Measurements from ENCODE around the gene ARMC3. TPM values are rescaled to one million over a fixed set of nuclear protein-coding genes. Genes with fewer than 3 reads are reported as not detected.

ARMC3 gene, protein sequence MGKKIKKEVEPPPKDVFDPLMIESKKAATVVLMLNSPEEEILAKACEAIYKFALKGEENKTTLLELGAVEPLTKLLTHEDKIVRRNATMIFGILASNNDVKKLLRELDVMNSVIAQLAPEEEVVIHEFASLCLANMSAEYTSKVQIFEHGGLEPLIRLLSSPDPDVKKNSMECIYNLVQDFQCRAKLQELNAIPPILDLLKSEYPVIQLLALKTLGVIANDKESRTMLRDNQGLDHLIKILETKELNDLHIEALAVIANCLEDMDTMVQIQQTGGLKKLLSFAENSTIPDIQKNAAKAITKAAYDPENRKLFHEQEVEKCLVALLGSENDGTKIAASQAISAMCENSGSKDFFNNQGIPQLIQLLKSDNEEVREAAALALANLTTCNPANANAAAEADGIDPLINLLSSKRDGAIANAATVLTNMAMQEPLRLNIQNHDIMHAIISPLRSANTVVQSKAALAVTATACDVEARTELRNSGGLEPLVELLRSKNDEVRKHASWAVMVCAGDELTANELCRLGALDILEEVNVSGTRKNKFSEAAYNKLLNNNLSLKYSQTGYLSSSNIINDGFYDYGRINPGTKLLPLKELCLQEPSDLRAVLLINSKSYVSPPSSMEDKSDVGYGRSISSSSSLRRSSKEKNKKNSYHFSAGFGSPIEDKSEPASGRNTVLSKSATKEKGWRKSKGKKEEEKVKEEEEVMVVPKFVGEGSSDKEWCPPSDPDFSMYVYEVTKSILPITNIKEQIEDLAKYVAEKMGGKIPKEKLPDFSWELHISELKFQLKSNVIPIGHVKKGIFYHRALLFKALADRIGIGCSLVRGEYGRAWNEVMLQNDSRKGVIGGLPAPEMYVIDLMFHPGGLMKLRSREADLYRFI
- not detected for total RNA-seq
- not detected for polyA plus RNA-seq

DNA sequence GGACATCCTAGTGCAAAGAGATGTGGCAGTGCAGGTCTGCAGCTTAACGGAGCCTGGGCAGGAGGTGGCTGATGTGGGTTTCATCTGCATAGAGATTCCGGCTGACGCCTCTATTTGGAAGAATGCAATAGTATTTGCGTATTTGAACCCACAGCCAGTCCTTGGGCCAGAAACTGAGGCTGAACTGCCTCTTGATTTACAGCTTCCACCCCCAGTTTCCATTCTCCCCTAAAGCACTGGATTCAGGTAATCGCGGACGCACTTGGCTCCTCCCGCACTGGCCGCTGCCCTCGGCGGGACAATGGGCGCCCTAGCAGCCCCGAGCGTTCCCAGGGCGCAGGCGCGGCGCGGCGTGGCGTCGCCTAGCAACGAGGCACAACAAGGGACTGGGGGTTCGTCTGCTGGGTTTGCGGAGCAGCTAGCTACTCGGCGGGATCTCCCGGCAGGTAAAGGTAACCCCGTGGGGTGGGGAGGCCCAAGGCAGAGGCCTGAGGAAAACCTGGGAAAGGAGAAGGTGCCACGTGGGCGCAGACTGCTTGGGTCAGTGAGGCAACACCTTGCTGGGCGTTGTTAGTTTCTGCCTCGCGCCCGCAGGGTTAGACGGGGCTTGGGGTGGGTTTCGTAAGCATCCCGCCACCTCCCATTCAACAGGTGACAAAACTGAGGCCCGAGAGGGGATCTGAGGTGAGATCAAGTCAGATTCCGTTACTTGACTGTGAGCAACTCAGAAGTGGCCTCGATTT lies at the start of gene ARMC3:
TSS of gene ARMC3 (plus strand) at position 393 of the 743 bp plus-strand sequence. CDS start 3,944 bp downstream, outside the sequence.
- TF ChIP-seq POLR2AphosphoS5 (IDR thresholded peaks at IDR 0.05): no peak
- TF ChIP-seq, protein P1, sequence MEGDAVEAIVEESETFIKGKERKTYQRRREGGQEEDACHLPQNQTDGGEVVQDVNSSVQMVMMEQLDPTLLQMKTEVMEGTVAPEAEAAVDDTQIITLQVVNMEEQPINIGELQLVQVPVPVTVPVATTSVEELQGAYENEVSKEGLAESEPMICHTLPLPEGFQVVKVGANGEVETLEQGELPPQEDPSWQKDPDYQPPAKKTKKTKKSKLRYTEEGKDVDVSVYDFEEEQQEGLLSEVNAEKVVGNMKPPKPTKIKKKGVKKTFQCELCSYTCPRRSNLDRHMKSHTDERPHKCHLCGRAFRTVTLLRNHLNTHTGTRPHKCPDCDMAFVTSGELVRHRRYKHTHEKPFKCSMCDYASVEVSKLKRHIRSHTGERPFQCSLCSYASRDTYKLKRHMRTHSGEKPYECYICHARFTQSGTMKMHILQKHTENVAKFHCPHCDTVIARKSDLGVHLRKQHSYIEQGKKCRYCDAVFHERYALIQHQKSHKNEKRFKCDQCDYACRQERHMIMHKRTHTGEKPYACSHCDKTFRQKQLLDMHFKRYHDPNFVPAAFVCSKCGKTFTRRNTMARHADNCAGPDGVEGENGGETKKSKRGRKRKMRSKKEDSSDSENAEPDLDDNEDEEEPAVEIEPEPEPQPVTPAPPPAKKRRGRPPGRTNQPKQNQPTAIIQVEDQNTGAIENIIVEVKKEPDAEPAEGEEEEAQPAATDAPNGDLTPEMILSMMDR (IDR thresholded peaks at IDR 0.05): no peak
- no peak for TF ChIP-seq POLR2A (IDR thresholded peaks at IDR 0.05)
- TF ChIP-seq EP300 (IDR thresholded peaks at IDR 0.05): no peak
- H3K4me3 ChIP-seq: peak within 1 kb of the TSS in 3 of 4 donors; percentile 18 to 33 (median 30)
- H3K36me3 ChIP-seq: no peaks in the 10 kb centered on the region
- DNase-seq: peak; percentile 65
- no peak within 1 kb of the TSS for H3K27ac ChIP-seq
- H3K27me3 ChIP-seq: peaks cover 0 to 15% (median 0%) of the 10 kb centered on the region in 3 donors
- intact Hi-C loops (cut with DNase I): no loop called here
- H3K4me1 ChIP-seq: peaks cover 0 to 8% (median 0%) of the 10 kb centered on the region in 4 donors
- 10 to 12% methylated on average over 41 of the region's 41 CpGs for WGBS, 2 donors
- H3K9me3 ChIP-seq: no peaks in the 10 kb centered on the region

DNA sequence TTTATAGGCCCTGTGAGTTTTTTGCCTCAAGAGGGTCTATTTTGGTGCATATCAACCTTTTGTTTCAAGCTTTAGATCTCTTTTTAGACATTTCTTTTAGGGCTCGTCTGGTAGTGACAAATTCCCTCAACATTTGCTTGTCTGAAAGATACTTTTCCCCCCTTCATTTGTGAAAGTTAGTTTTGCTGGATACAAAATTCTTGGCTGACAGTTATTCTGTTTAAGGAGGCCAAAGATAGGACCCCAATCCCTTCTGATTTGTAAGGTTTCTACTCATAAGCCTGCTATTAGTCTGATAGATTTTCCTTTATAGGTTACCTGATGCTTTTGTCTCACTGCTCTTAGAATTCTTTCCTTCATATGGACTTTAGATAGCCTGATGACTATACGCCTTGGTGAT lies 36.1 kb upstream of the ARMC3 start:
- Histone ChIP-seq H3K36me3 (no peaks in the 10 kb centered on the region), H3K27me3 (no peaks in the 10 kb centered on the region), H3K4me1 (no peaks in the 10 kb centered on the region), H3K4me3 (no peak overlapping the region), H3K27ac (no peak overlapping the region), H3K9me3 (peaks cover 0 to 8% (median 1%) of the 10 kb centered on the region in 4 donors)
- intact Hi-C loops (cut with DNase I): no loop called here
- TF ChIP-seq POLR2AphosphoS5 (IDR thresholded peaks at IDR 0.05) (no peak), EP300 (IDR thresholded peaks at IDR 0.05) (no peak), POLR2A (IDR thresholded peaks at IDR 0.05) (no peak)
- TF ChIP-seq, protein P1 (IDR thresholded peaks at IDR 0.05): no peak
- DNase-seq: no peak
- WGBS, 2 donors: 80 to 88% methylated on average over 2 of the region's 2 CpGs

DNA sequence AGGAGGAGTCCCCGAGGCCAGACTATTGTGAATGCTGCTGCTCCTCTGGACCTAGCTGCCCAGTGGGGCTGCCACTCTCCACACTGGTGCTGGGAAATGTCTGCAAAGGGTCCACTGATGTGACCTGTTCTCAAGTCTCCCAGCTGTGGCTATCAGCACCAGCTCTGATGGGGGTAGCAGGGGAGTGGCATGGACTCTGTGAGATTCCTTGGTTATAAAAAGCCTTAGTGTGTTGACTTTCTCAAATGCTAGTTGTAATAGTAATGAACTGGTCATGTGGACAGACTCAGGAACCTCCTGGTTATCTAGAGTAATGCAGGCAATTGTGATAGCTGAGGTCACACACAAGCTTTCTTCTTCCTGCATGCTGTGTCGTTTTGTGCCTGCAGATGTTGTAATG lies 34.1 kb upstream of the ARMC3 start:
- H3K27ac ChIP-seq: no peak overlapping the region
- peaks cover 0 to 8% (median 1%) of the 10 kb centered on the region in 4 donors for H3K9me3 ChIP-seq
- intact Hi-C loops (cut with DNase I): no loop called here
- TF ChIP-seq POLR2A (IDR thresholded peaks at IDR 0.05) (no peak), EP300 (IDR thresholded peaks at IDR 0.05) (no peak)
- TF ChIP-seq, protein P1 (IDR thresholded peaks at IDR 0.05): no peak
- WGBS, 2 donors: 58 to 73% methylated on average over 2 of the region's 2 CpGs
- DNase-seq: no peak
- H3K36me3 ChIP-seq: no peaks in the 10 kb centered on the region
- H3K27me3 ChIP-seq: no peaks in the 10 kb centered on the region
- H3K4me1 ChIP-seq: no peaks in the 10 kb centered on the region
- no peak overlapping the region for H3K4me3 ChIP-seq

DNA sequence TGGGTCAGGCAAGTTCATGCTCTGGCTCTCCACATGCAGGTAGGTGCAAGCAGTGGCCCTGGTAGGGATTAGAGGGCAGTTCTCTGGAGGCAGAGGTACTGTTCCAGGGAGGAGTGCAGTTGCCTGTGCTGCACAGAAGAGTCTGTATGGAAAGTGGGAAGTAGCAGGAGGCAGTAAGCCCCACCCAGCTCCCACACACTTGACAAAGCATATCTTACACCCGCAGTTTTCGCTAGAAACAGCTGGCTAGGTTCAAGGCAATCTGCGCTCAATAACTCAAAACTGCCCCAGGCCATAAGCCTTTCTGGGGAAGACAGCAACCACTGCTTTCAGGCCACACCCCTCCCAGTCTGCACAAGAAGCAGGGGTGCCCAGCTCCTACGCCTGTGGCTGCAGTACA lies 33.1 kb upstream of the ARMC3 start:
- H3K9me3 ChIP-seq: peaks cover 0 to 8% (median 1%) of the 10 kb centered on the region in 4 donors
- intact Hi-C loops (cut with DNase I): no loop called here
- no peak overlapping the region for H3K4me3 ChIP-seq
- no peaks in the 10 kb centered on the region for H3K27me3 ChIP-seq
- no peaks in the 10 kb centered on the region for H3K4me1 ChIP-seq
- H3K27ac ChIP-seq: no peak overlapping the region
- TF ChIP-seq POLR2AphosphoS5 (IDR thresholded peaks at IDR 0.05) (no peak), POLR2A (IDR thresholded peaks at IDR 0.05) (no peak), EP300 (IDR thresholded peaks at IDR 0.05) (no peak)
- TF ChIP-seq, protein P1 (IDR thresholded peaks at IDR 0.05): no peak
- H3K36me3 ChIP-seq: no peaks in the 10 kb centered on the region
- DNase-seq: no peak
- WGBS, 2 donors: 49 to 70% methylated on average over 4 of the region's 4 CpGs
